Activated naive CD4-positive, alpha-beta T cell treated with anti-CD3 and anti-CD28 coated beads, Interleukin-2, amount 50 U/mL, for 72 hours (primary cell): Measurements from ENCODE around the gene VWF. TPM values are rescaled to one million over a fixed set of nuclear protein-coding genes. Genes with fewer than 3 reads are reported as not detected.
"Not testable (repeated sequence)": the region's sequence is repeated elsewhere in the genome, so short reads cannot be mapped to it uniquely, and the experiment has no call there.

Experiments
- ATAC-seq, 2 donors: fragments of 150-1000 bp; cut with Tn5 transposase; 2 replicates each; pipeline ENCODE4 v1.10.0; 2021; ENCODE audit warnings: mild to moderate bottlenecking in 2 of 2, moderate library complexity in 2 of 2
- DNase-seq, 2 donors: peaks; one replicate each; pipeline ENCODE4 v3.0.0; 2021 to 2022; ENCODE audit warnings: low spot score in 2 of 2
- H3K27ac Mint-ChIP-seq, 2 donors: one replicate each; pipeline ENCODE4 v1.8.0; 2022; ENCODE audit warnings: mild to moderate bottlenecking in 2 of 2, mixed read lengths in 2 of 2
- H3K36me3 Mint-ChIP-seq, 2 donors: one replicate each; pipeline ENCODE4 v1.8.0; 2022; ENCODE audit warnings: mixed read lengths in 2 of 2
- H3K9me3 Mint-ChIP-seq, 2 donors: one replicate each; pipeline ENCODE4 v1.8.0; 2022; ENCODE audit warnings: mixed read lengths in 2 of 2
- total RNA-seq, 2 donors: library from RNA; stranded (reverse); gene quantifications; one replicate each; pipeline ENCODE4 v1.2.3, GENCODE V29; 2022

Gene VWF
- total RNA-seq, 2 donors from 2014 or later: 0.12 TPM; not detected in 1

GRCh38 chr12:6019256-6019655 is 105.2 kb downstream of the VWF start:
- not testable (repeated sequence) for H3K27ac Mint-ChIP-seq, DNase-seq, H3K9me3 Mint-ChIP-seq, ATAC-seq, H3K36me3 Mint-ChIP-seq

- ATAC-seq (no peak), DNase-seq (no peak)
- no peaks in the 10 kb centered on the region for H3K9me3 Mint-ChIP-seq
- H3K36me3 Mint-ChIP-seq: no peaks in the 10 kb centered on the region
- H3K27ac Mint-ChIP-seq: no peak overlapping the region
These were observed 106.2 kb downstream of the VWF start for GRCh38 chr12:6018265-6018664.

DNA sequence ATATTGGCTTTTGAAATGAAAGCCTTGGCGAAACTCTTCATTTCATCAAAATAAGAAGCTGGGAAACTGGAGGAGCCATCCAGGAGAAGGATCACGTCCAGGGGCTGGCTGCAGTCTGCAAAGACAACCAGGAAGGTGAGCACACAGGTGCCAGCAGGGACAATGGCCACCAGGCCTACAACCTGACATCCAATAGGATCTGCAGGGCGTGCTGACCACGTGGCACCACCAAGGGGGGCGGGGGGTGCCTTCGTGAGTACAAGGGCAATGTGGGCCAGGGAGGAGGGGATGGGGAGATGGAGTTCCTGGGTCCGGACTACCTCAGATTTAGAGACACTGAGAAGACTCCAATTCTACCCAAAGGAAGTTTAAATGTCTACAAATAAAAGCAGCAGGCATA is 107.7 kb downstream of the VWF start:
- no peaks in the 10 kb centered on the region for H3K36me3 Mint-ChIP-seq
- DNase-seq: no peak
- H3K27ac Mint-ChIP-seq: no peak overlapping the region
- H3K9me3 Mint-ChIP-seq: no peaks in the 10 kb centered on the region
- no peak for ATAC-seq

- not testable (repeated sequence) for H3K36me3 Mint-ChIP-seq, H3K9me3 Mint-ChIP-seq, ATAC-seq, DNase-seq, H3K27ac Mint-ChIP-seq
These were observed 108.5 kb downstream of the VWF start for GRCh38 chr12:6016004-6016403.

DNA sequence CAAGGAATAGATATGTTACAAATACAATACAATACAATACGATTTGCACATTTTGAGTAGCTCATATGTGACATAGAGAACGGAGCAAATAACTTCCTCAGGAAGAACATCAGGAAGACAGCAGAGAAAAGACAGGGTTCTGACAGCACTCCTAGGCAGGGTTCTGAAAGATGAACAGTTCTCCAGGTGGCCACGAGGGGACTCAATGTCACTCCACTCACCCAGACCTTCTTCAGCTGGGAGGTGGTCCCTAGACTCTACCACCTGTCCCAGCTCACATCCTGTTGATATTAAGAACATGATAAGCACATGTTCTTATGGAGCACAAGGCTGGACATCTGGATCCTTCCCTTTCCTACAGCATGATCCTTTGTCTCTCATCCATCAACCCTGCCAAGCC is 109.2 kb downstream of the VWF start:
- not testable (repeated sequence) for ATAC-seq, H3K36me3 Mint-ChIP-seq, DNase-seq, H3K9me3 Mint-ChIP-seq, H3K27ac Mint-ChIP-seq

- not testable (repeated sequence) for H3K9me3 Mint-ChIP-seq, DNase-seq, H3K36me3 Mint-ChIP-seq, ATAC-seq, H3K27ac Mint-ChIP-seq
These were observed 113.7 kb downstream of the VWF start for GRCh38 chr12:6010631-6011350.

DNA sequence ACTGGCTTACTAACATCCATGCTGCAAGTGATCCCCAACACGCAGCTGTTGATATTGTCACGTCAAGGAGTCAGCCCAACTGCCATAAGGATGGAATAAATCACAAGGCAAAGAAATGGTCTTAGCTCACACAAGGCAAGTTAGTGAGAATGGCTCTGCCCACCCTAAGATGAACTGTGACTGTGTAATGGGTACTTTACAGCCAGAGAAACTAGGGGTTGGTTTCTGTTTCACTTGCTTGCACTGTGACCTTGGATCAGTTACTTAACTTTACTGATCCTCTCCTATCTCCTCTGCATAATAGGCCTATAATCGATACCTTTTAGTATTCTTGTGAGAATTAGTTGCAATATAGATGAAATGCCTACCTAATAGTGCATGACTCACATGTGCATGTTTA is 127.2 kb downstream of the VWF start:
- Mint-ChIP-seq H3K9me3 (no peaks in the 10 kb centered on the region), H3K27ac (no peak overlapping the region), H3K36me3 (no peaks in the 10 kb centered on the region)
- ATAC-seq (no peak), DNase-seq (no peak)

DNA sequence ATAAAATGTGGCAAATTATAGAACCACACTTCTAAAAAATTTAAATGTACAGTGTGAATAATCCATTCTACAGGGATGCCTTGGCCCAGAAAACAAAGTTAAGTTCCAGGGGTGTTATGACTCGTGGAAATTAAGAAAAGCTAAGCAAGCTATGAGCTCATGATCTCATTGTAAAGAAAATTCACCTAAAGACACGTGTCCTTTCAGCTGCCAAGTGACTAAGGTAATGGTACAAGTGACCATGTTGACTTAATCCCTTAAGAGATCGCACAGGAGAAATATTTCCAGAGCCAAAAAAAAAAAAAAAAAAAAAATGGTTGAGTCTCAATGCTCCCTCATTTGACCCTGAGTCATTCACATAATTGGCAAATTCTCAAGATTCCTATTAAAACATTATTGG is 128.0 kb downstream of the VWF start:
- H3K27ac Mint-ChIP-seq: no peak overlapping the region

DNA sequence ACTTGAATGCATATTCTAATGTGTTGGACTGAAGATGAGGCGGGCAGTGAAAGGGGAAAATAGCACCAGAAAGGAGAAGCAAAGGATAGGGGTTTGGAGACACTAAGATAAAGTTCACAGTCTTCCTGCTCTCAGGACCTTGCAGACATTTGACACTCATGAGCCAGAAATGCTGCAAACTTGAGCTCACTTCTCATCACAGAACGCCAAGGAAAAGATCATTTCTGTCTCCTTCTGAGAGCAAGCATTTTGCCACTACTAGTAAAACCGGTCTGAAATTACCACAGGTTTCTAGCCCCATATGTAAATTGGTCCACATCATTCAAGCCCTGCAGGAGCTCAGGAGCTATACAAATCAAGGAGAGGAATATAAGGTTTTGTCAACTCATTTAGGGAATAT is 134.8 kb downstream of the VWF start:
- no peaks in the 10 kb centered on the region for H3K36me3 Mint-ChIP-seq

More for the DNA sequence above, 128.0 kb downstream of the VWF start:
- DNase-seq (no peak), ATAC-seq (no peak)
- Mint-ChIP-seq H3K9me3 (no peaks in the 10 kb centered on the region), H3K36me3 (no peaks in the 10 kb centered on the region)

DNA sequence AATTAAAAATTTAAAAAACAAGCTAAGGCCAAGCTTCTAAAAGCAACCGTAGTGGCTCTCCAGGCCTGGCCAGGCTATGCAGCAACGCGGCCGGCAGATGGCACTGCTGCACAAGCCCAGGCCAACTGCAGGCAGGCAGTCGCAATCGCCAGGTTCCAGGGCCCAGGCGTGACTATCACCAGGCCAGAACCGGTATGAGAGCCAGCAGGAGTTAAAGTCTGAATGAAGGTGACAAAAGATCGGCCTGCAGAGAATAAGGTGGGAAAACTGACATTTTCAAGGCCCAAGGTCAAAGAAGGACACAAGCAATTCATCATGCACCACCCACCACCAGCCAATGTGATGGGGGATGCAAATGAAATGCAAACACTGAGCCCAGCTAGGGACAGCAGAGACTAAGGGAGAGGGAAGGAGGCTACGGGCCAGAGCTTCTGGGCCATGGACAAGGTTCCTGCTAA is 135.8 kb downstream of the VWF start:
- DNase-seq (peak; percentile 65 to 80), ATAC-seq (peak; percentile 92 to 93)
- Mint-ChIP-seq H3K36me3 (no peaks in the 10 kb centered on the region), H3K9me3 (no peaks in the 10 kb centered on the region), H3K27ac (no peak overlapping the region)

More for the DNA sequence above, 134.8 kb downstream of the VWF start:
- no peaks in the 10 kb centered on the region for H3K9me3 Mint-ChIP-seq
- H3K27ac Mint-ChIP-seq: no peak overlapping the region
- no peak for DNase-seq
- ATAC-seq: no peak

DNA sequence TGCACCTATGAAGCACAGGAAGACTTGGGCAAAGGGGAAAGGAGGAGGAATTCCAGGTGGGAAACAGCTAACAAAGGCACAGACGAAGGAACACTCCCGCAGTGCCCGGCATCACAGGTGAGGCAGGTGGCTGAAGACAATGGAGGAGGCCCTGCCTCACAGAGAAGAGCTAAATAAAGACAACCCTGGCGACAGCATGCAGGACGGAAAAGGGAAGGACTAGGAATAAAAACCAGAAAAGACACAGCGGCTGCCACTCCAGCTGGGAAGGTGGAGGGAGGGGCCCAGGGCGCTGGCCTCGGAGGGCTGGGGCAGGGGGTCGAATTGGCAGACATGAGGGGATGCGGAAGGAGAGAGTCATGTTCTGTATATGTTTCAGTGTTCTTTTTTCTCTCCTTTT is 136.4 kb downstream of the VWF start:
- DNase-seq (no peak), ATAC-seq (no peak)
- Mint-ChIP-seq H3K27ac (no peak overlapping the region), H3K9me3 (no peaks in the 10 kb centered on the region), H3K36me3 (no peaks in the 10 kb centered on the region)

GRCh38 chr12:5987573-5987972 is 136.9 kb downstream of the VWF start:
- H3K36me3 Mint-ChIP-seq: no peaks in the 10 kb centered on the region
- no peak overlapping the region for H3K27ac Mint-ChIP-seq
- no peaks in the 10 kb centered on the region for H3K9me3 Mint-ChIP-seq
- ATAC-seq (no peak), DNase-seq (no peak)

- H3K27ac Mint-ChIP-seq: no peak overlapping the region
- H3K9me3 Mint-ChIP-seq: no peaks in the 10 kb centered on the region
- H3K36me3 Mint-ChIP-seq: no peaks in the 10 kb centered on the region
- ATAC-seq: no peak
- DNase-seq: no peak
These were observed 139.0 kb downstream of the VWF start for GRCh38 chr12:5985471-5985870.

- no peak for DNase-seq
- no peaks in the 10 kb centered on the region for H3K36me3 Mint-ChIP-seq
- H3K9me3 Mint-ChIP-seq: no peaks in the 10 kb centered on the region
- ATAC-seq: no peak
- H3K27ac Mint-ChIP-seq: no peak overlapping the region
These were observed 139.6 kb downstream of the VWF start for GRCh38 chr12:5984873-5985272.

GRCh38 chr12:5982106-5982505 is 142.4 kb downstream of the VWF start:
- no peak for ATAC-seq
- H3K9me3 Mint-ChIP-seq: no peaks in the 10 kb centered on the region
- H3K27ac Mint-ChIP-seq: no peak overlapping the region
- no peak for DNase-seq
- H3K36me3 Mint-ChIP-seq: no peaks in the 10 kb centered on the region

DNA sequence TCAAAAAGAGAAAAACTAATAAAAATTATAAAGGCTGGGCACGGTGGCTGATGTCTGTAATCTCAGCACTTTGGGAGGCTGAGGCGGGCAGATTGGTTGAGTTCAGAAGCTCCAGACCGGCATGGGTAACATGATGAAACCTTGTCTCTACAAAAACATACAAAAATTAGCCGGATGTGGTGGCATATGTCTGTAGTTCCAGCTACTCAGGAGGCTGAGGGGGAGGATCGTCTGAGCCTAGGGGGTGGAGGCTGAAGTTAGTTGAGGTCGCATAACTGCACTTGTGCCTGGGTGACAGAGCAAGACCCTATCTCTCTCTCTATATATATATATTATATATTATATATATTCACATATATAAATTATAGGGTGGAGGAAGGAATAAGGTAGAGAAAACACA is 146.9 kb downstream of the VWF start:
- H3K9me3 Mint-ChIP-seq: no peaks in the 10 kb centered on the region
- H3K36me3 Mint-ChIP-seq: no peaks in the 10 kb centered on the region
- no peak for DNase-seq
- no peak for ATAC-seq
- H3K27ac Mint-ChIP-seq: no peak overlapping the region

DNA sequence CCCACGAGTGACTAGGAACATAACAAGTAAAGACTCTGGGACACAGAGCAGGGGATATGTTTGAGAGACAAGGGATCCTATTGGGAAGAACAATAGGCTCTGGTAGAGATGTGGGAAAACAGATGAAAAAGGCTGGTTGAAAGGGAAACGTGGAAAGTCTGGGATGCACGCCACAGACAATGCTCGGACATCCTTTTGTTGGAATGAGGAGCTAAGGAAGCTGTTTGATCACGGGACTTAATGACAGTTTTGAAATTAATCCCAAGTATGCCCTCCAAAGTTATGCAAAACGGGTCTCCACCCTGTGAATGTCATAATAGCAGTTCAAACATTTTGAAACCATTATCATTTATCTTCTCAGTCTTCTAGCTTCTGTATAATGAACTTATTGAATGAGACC is 147.8 kb downstream of the VWF start:
- DNase-seq (no peak), ATAC-seq (no peak)
- Mint-ChIP-seq H3K9me3 (no peaks in the 10 kb centered on the region), H3K36me3 (no peaks in the 10 kb centered on the region), H3K27ac (no peak overlapping the region)

GRCh38 chr12:5976196-5976595 is 148.3 kb downstream of the VWF start:
- DNase-seq (no peak), ATAC-seq (no peak)
- no peaks in the 10 kb centered on the region for H3K9me3 Mint-ChIP-seq
- H3K36me3 Mint-ChIP-seq: no peaks in the 10 kb centered on the region
- no peak overlapping the region for H3K27ac Mint-ChIP-seq
